Fibroblast of skin of abdomen (primary cell): ENCODE measurements around the gene PSMB10. TPM values are rescaled to one million over a fixed set of nuclear protein-coding genes. Genes with fewer than 3 reads are reported as not detected.
"Not testable (repeated sequence)": the region's sequence is repeated elsewhere in the genome, so short reads cannot be mapped to it uniquely, and the experiment has no call there.

ENCODE experiments used
- DNase-seq: peaks from one replicate; pipeline ENCODE4 v3.0.0-alpha.2; 2013
- polyA plus RNA-seq, 2 experiments: library from polyadenylated mRNA; unstranded; fragments of 120-200 nt; gene quantifications; one replicate each; pipeline ENCODE4 v1.2.1, GENCODE V29; 2013; ENCODE audit not compliant: insufficient read length in 2 of 2

PSMB10 gene
- polyA plus RNA-seq (2013, experiment 1 of 2; ENCODE audit: insufficient read length), result 37.8 TPM
- polyA plus RNA-seq (2013, experiment 2 of 2; ENCODE audit: insufficient read length), result 36.8 TPM

- peak; percentile 59 for DNase-seq
Observed at GRCh38 chr16:67936124-67936879, at the start of gene PSMB10. Gene PSMB10, minus strand, starts transcription at chr16:67936850. Its CDS starts 101 bp downstream, at chr16:67936749.

GRCh38 chr16:67982011-67982696 is 45.5 kb upstream of the PSMB10 start:
- DNase-seq, result no peak

- no peak for DNase-seq
Observed at GRCh38 chr16:67979955-67980678, 43.5 kb upstream of the PSMB10 start, which contains the start of gene DPEP3. Gene DPEP3, minus strand, starts transcription at chr16:67980499. Its CDS starts 119 bp downstream, at chr16:67980380.

- no peak for DNase-seq
Observed at GRCh38 chr16:67977469-67978227, 41.0 kb upstream of the PSMB10 start.

GRCh38 chr16:67977005-67977404 is 40.4 kb upstream of the PSMB10 start:
- DNase-seq, result no peak

GRCh38 chr16:67976205-67976604 is 39.6 kb upstream of the PSMB10 start:
- no peak for DNase-seq

GRCh38 chr16:67975321-67976105 is 38.9 kb upstream of the PSMB10 start:
- DNase-seq, result no peak

GRCh38 chr16:67972285-67972684 is 35.6 kb upstream of the PSMB10 start:
- DNase-seq, result not testable (repeated sequence)

- no peak for DNase-seq
Observed at GRCh38 chr16:67971111-67971510, 34.5 kb upstream of the PSMB10 start.

GRCh38 chr16:67969254-67970039 is 32.8 kb upstream of the PSMB10 start:
- no peak for DNase-seq

- DNase-seq, result peak; percentile 89
Observed at GRCh38 chr16:67968400-67969253, 32.0 kb upstream of the PSMB10 start, which contains the start of gene SLC12A4. Gene SLC12A4, minus strand, starts transcription at chr16:67968637. Its CDS starts 84 bp downstream, at chr16:67968553.

- DNase-seq, result peak; percentile 44
Observed at GRCh38 chr16:67967958-67968399, 31.3 kb upstream of the PSMB10 start.

- DNase-seq, result peak; percentile 37
Observed at GRCh38 chr16:67967183-67967957, 30.7 kb upstream of the PSMB10 start.

GRCh38 chr16:67966549-67967182 is 30.0 kb upstream of the PSMB10 start:
- DNase-seq, result peak; percentile 16

- DNase-seq, result no peak
Observed at GRCh38 chr16:67965668-67966548, 29.3 kb upstream of the PSMB10 start.

- no peak for DNase-seq
Observed at GRCh38 chr16:67964477-67965131, 28.0 kb upstream of the PSMB10 start.
